Measurements from ENCODE around the gene NCBP2.
"Not testable (repeated sequence)": the region's sequence is repeated elsewhere in the genome, so short reads cannot be mapped to it uniquely, and the experiment has no call there.

NCBP2 gene

GRCh38 chr3:196967412-196968232, 25.3 kb upstream of the NCBP2 start:
- DNase-seq = no peak

- no peak for DNase-seq
Observed at GRCh38 chr3:196966526-196967401, 24.4 kb upstream of the NCBP2 start.

- no peak for DNase-seq
Observed at GRCh38 chr3:196965804-196966173, 23.5 kb upstream of the NCBP2 start.

GRCh38 chr3:196965112-196965803, 22.9 kb upstream of the NCBP2 start:
- DNase-seq = no peak

- DNase-seq = no peak
Observed at GRCh38 chr3:196963631-196963953, 21.3 kb upstream of the NCBP2 start.

- DNase-seq = no peak
Observed at GRCh38 chr3:196962930-196963630, 20.8 kb upstream of the NCBP2 start.

GRCh38 chr3:196962108-196962929, 20.0 kb upstream of the NCBP2 start:
- DNase-seq = no peak

- no peak for DNase-seq
Observed at GRCh38 chr3:196954832-196955231, 12.5 kb upstream of the NCBP2 start.

- no peak for DNase-seq
Observed at GRCh38 chr3:196951371-196951770, 9.0 kb upstream of the NCBP2 start.

GRCh38 chr3:196949750-196950149, 7.4 kb upstream of the NCBP2 start:
- DNase-seq = no peak

GRCh38 chr3:196949285-196949619, 6.9 kb upstream of the NCBP2 start:
- DNase-seq = no peak

- no peak for DNase-seq
Observed at GRCh38 chr3:196948442-196949284, 6.3 kb upstream of the NCBP2 start.

GRCh38 chr3:196947860-196948441, 5.6 kb upstream of the NCBP2 start:
- no peak for DNase-seq

GRCh38 chr3:196947136-196947859, 5.0 kb upstream of the NCBP2 start:
- no peak for DNase-seq

GRCh38 chr3:196944037-196944790, 1.9 kb upstream of the NCBP2 start:
- DNase-seq = not testable (repeated sequence)

- DNase-seq = no peak
Observed at GRCh38 chr3:196942915-196943277, 568 bp upstream of the NCBP2 start.

GRCh38 chr3:196941729-196942225, 551 bp downstream of the NCBP2 start:
- DNase-seq = peak; percentile 47

- no peak for DNase-seq
Observed at GRCh38 chr3:196938576-196938975, 3.8 kb downstream of the NCBP2 start.

GRCh38 chr3:196938124-196938523, 4.2 kb downstream of the NCBP2 start:
- DNase-seq = no peak

Data from activated gamma-delta T cell (primary cell).